ENCODE results near the gene CD38. TPM values are rescaled to one million over a fixed set of nuclear protein-coding genes. Genes with fewer than 3 reads are reported as not detected.

Gene CD38
- total RNA-seq, 1 donor from 2014 or later: 1.0 TPM

DNA sequence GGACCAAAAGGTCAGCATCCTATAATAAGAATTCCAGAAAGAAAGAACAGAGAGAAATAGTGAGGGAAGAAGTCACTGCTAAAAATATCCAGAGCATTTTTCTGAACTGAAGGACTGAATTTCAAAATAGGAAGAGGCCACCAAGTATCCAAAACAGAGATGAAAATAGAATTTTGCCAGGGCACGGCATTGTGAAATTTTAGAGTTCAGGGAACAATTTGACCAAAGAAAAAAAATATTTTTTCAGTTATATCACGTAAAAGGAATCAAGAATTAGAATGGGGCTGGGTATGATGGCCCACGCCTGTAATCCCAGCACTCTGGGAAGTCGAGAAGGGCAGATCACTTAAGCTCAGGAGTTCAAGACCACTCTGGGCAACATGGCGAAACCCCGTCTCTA, 95.0 kb downstream of the CD38 start:
- Histone ChIP-seq H2AFZ (ENCODE audit: low read depth, low read length) (no peak overlapping the region), H3K9ac (ENCODE audit: low read length) (no peak overlapping the region), H3K27ac (ENCODE audit: low read depth, low read length) (no peak overlapping the region), H3K27me3 (ENCODE audit: insufficient read depth, low read length) (no peaks in the 10 kb centered on the region), H3K79me2 (ENCODE audit: insufficient read depth, low read length) (no peaks in the 10 kb centered on the region), H3K9me3 (ENCODE audit: insufficient read depth, low read depth, low read length) (no peaks in the 10 kb centered on the region), H4K20me1 (ENCODE audit: insufficient read depth, low read length) (no peaks in the 10 kb centered on the region), H3K4me3 (ENCODE audit: insufficient read depth, low read depth, low read length) (no peak overlapping the region), H3K4me2 (ENCODE audit: low read length) (no peak overlapping the region), H3K36me3 (ENCODE audit: insufficient read depth, low read length) (no peaks in the 10 kb centered on the region), H3K4me1 (ENCODE audit: insufficient read depth, low read length) (no peaks in the 10 kb centered on the region)
- no peaks in the 10 kb centered on the region for H3K4me1 Mint-ChIP-seq (ENCODE audit: low read depth, unreplicated experiment)
- no peaks in the 10 kb centered on the region for H3K36me3 Mint-ChIP-seq (ENCODE audit: low read depth, unreplicated experiment)
- no peaks in the 10 kb centered on the region for H3K27me3 Mint-ChIP-seq (ENCODE audit: low read depth, unreplicated experiment)
- no peak overlapping the region for H3K27ac Mint-ChIP-seq (ENCODE audit: unreplicated experiment)
- no peak for DNase-seq (ENCODE audit: low read depth)
- TF ChIP-seq EZH2 (IDR thresholded peaks at IDR 0.05; ENCODE audit: insufficient read depth, low read length): no peak
- TF ChIP-seq, protein P1, sequence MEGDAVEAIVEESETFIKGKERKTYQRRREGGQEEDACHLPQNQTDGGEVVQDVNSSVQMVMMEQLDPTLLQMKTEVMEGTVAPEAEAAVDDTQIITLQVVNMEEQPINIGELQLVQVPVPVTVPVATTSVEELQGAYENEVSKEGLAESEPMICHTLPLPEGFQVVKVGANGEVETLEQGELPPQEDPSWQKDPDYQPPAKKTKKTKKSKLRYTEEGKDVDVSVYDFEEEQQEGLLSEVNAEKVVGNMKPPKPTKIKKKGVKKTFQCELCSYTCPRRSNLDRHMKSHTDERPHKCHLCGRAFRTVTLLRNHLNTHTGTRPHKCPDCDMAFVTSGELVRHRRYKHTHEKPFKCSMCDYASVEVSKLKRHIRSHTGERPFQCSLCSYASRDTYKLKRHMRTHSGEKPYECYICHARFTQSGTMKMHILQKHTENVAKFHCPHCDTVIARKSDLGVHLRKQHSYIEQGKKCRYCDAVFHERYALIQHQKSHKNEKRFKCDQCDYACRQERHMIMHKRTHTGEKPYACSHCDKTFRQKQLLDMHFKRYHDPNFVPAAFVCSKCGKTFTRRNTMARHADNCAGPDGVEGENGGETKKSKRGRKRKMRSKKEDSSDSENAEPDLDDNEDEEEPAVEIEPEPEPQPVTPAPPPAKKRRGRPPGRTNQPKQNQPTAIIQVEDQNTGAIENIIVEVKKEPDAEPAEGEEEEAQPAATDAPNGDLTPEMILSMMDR (IDR thresholded peaks at IDR 0.05; ENCODE audit: insufficient read depth, low read depth, low read length): no peak
- H3K4me3 Mint-ChIP-seq (ENCODE audit: unreplicated experiment): no peak overlapping the region
- H3K9me3 Mint-ChIP-seq (ENCODE audit: unreplicated experiment): peaks cover 6% of the 10 kb centered on the region
- no peak for FAIRE-seq

DNA sequence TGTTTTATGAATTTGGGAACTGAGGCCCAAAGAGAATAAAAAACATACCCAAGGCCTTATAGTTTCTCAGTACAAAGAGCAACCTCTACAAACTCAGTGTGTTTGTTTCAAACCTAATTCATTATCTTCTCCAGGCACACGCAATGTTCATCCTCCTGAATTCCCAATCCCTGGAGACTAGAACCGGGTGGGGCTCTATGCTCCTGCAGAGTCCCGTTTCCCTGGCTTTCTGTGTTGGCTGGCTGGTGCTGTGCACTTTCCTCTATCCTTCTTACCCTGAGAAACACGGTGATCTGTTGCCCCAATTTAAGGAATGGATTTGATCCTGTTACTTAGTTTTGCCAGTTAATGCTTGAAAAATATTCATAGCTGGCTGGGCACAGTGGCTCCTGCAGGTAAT, 96.5 kb downstream of the CD38 start:
- H3K36me3 Mint-ChIP-seq (ENCODE audit: low read depth, unreplicated experiment): no peaks in the 10 kb centered on the region
- H3K9me3 Mint-ChIP-seq (ENCODE audit: unreplicated experiment): peaks cover 6% of the 10 kb centered on the region
- DNase-seq (ENCODE audit: low read depth) (no peak), FAIRE-seq (no peak)
- no peak overlapping the region for H2AFZ ChIP-seq (ENCODE audit: low read depth, low read length)
- H3K27ac Mint-ChIP-seq (ENCODE audit: unreplicated experiment): no peak overlapping the region
- H3K79me2 ChIP-seq (ENCODE audit: insufficient read depth, low read length): no peaks in the 10 kb centered on the region
- no peaks in the 10 kb centered on the region for H3K9me3 ChIP-seq (ENCODE audit: insufficient read depth, low read depth, low read length)
- no peaks in the 10 kb centered on the region for H3K4me1 Mint-ChIP-seq (ENCODE audit: low read depth, unreplicated experiment)
- H3K4me3 ChIP-seq (ENCODE audit: insufficient read depth, low read depth, low read length): no peak overlapping the region
- no peaks in the 10 kb centered on the region for H3K27me3 ChIP-seq (ENCODE audit: insufficient read depth, low read length)
- no peaks in the 10 kb centered on the region for H3K36me3 ChIP-seq (ENCODE audit: insufficient read depth, low read length)
- no peaks in the 10 kb centered on the region for H4K20me1 ChIP-seq (ENCODE audit: insufficient read depth, low read length)
- no peaks in the 10 kb centered on the region for H3K4me1 ChIP-seq (ENCODE audit: insufficient read depth, low read length)
- TF ChIP-seq, protein P1 (IDR thresholded peaks at IDR 0.05; ENCODE audit: insufficient read depth, low read depth, low read length): no peak
- no peak for TF ChIP-seq EZH2 (IDR thresholded peaks at IDR 0.05; ENCODE audit: insufficient read depth, low read length)
- H3K27ac ChIP-seq (ENCODE audit: low read depth, low read length): no peak overlapping the region
- no peak overlapping the region for H3K9ac ChIP-seq (ENCODE audit: low read length)
- no peak overlapping the region for H3K4me3 Mint-ChIP-seq (ENCODE audit: unreplicated experiment)
- no peaks in the 10 kb centered on the region for H3K27me3 Mint-ChIP-seq (ENCODE audit: low read depth, unreplicated experiment)
- no peak overlapping the region for H3K4me2 ChIP-seq (ENCODE audit: low read length)

DNA sequence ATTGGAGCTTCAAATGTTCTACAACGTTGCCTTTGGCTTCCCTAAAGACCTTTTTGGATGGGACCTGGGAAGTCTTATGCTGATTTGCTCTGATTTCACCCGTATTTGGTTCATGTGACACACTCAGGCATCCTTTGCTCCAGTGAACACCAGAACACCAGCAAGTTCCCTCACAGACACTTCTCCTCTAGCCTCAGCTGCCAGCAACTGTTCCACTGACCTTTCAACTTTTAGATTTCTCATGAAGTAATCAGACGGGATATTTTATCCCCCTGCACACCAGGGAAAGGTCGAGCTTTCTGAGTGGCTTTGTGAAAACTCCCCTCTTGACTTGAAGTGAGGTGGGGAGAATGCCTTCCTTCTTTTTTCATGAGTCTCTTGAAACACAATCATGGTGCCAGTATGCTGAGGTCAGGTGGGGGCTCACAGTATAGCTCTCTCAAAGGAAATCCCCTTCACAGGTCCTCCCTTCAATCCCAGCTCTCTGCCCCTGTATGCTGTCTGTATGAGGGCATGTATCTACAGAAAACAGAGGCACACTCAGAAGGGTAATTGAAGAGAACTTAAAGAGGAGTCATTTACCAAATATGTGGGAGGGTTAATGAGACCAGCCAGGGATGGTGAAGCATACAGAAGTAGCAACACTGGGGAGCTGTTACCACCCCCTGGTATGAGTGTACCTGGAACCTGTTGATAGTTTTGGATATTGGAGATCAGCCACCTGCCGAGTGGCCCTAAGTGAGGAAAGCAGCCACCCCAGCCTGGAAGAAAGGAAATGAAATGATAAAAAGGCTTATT, 97.7 kb downstream of the CD38 start:
- Histone ChIP-seq H3K36me3 (ENCODE audit: insufficient read depth, low read length) (no peaks in the 10 kb centered on the region), H4K20me1 (ENCODE audit: insufficient read depth, low read length) (no peaks in the 10 kb centered on the region), H3K9ac (ENCODE audit: low read length) (no peak overlapping the region), H3K9me3 (ENCODE audit: insufficient read depth, low read depth, low read length) (no peaks in the 10 kb centered on the region), H3K27me3 (ENCODE audit: insufficient read depth, low read length) (no peaks in the 10 kb centered on the region), H3K79me2 (ENCODE audit: insufficient read depth, low read length) (no peaks in the 10 kb centered on the region), H2AFZ (ENCODE audit: low read depth, low read length) (no peak overlapping the region), H3K4me3 (ENCODE audit: insufficient read depth, low read depth, low read length) (no peak overlapping the region), H3K4me1 (ENCODE audit: insufficient read depth, low read length) (no peaks in the 10 kb centered on the region), H3K27ac (ENCODE audit: low read depth, low read length) (no peak overlapping the region), H3K4me2 (ENCODE audit: low read length) (no peak overlapping the region)
- no peaks in the 10 kb centered on the region for H3K27me3 Mint-ChIP-seq (ENCODE audit: low read depth, unreplicated experiment)
- TF ChIP-seq, protein P1 (IDR thresholded peaks at IDR 0.05; ENCODE audit: insufficient read depth, low read depth, low read length): no peak
- TF ChIP-seq EZH2 (IDR thresholded peaks at IDR 0.05; ENCODE audit: insufficient read depth, low read length): no peak
- no peaks in the 10 kb centered on the region for H3K4me1 Mint-ChIP-seq (ENCODE audit: low read depth, unreplicated experiment)
- H3K36me3 Mint-ChIP-seq (ENCODE audit: low read depth, unreplicated experiment): no peaks in the 10 kb centered on the region
- DNase-seq (ENCODE audit: low read depth) (no peak), FAIRE-seq (no peak)
- peaks cover 6% of the 10 kb centered on the region for H3K9me3 Mint-ChIP-seq (ENCODE audit: unreplicated experiment)
- H3K4me3 Mint-ChIP-seq (ENCODE audit: unreplicated experiment): no peak overlapping the region
- H3K27ac Mint-ChIP-seq (ENCODE audit: unreplicated experiment): no peak overlapping the region

Measured in astrocyte (in vitro differentiated cells and primary cell).